Spinal cord (tissue), 10 donors: ENCODE data around the gene CTBP2. TPM values are rescaled to one million over a fixed set of nuclear protein-coding genes. Genes with fewer than 3 reads are reported as not detected.

Experiments
- DNase-seq, 6 donors: peaks; one replicate each; pipeline versions ENCODE4 v3.0.0 to v3.0.0-alpha.2; 2013 to 2015; ENCODE audit warnings: low spot score in 6 of 6, low read depth in 4 of 6
- H3K27ac ChIP-seq: one replicate; pipeline ENCODE4 v1.5.1; 2013; ENCODE audit warnings: low read depth, low read length, control low read depth
- H3K27me3 ChIP-seq: one replicate; pipeline ENCODE4 v1.6.1; 2013; ENCODE audit warnings: low read length; ENCODE audit not compliant: control insufficient read depth, insufficient read depth
- H3K36me3 ChIP-seq: one replicate; pipeline ENCODE4 v1.6.1; 2013; ENCODE audit warnings: low read length; ENCODE audit not compliant: control insufficient read depth, insufficient read depth
- H3K4me1 ChIP-seq: one replicate; pipeline ENCODE4 v1.6.1; 2013; ENCODE audit warnings: low read length; ENCODE audit not compliant: control insufficient read depth, insufficient read depth
- H3K4me3 ChIP-seq: one replicate; pipeline ENCODE4 v1.5.1; 2013; ENCODE audit warnings: low read depth, low read length, control low read depth
- H3K9me3 ChIP-seq: one replicate; pipeline ENCODE4 v1.6.1; 2013; ENCODE audit warnings: low read length; ENCODE audit not compliant: control insufficient read depth, insufficient read depth
- WGBS: methylation state at CpG from one replicate; pipeline ENCODE4 v1.1.5; 2013; ENCODE audit warnings: missing lambda C conversion rate; ENCODE audit not compliant: insufficient coverage; 5-methylcytosine and 5-hydroxymethylcytosine counted together
- polyA plus RNA-seq, 2 donors: library from polyadenylated mRNA; unstranded; fragments of 120-200 nt; gene quantifications; one replicate each; pipeline ENCODE4 v1.2.1, GENCODE V29; 2013; ENCODE audit not compliant: insufficient read length in 2 of 2
- total RNA-seq, 2 donors: library from RNA; depleted of rRNA in 1 of 2; stranded (reverse); fragments of 120-200 nt in 1 of 2; fragments of >200 nt in 1 of 2; gene quantifications; one replicate each; pipeline versions ENCODE4 v1.2.3 to v1.2.4, GENCODE V29; 2013 to 2014
- donor health status: healthy.

The CTBP2 gene
- total and polyA plus RNA-seq, 4 donors: 44.2 to 96.2 (median 83.9) TPM

- WGBS: 96% methylated on average over 23 of the region's 27 CpGs
- Histone ChIP-seq H3K27me3 (no peaks in the 10 kb centered on the region), H3K27ac (no peak overlapping the region), H3K4me3 (no peak overlapping the region), H3K36me3 (peaks cover 42% of the 10 kb centered on the region), H3K9me3 (no peaks in the 10 kb centered on the region), H3K4me1 (peaks cover 83% of the 10 kb centered on the region)
- DNase-seq: no peak
Observed at GRCh38 chr10:125011926-125012705, 148.2 kb downstream of the CTBP2 start.

- Histone ChIP-seq H3K36me3 (peaks cover 43% of the 10 kb centered on the region), H3K4me3 (no peak overlapping the region), H3K27me3 (no peaks in the 10 kb centered on the region), H3K4me1 (peaks cover 83% of the 10 kb centered on the region), H3K9me3 (no peaks in the 10 kb centered on the region), H3K27ac (no peak overlapping the region)
- no peak for DNase-seq
- WGBS: 75% methylated on average over 6 of the region's 16 CpGs
Observed at GRCh38 chr10:125011171-125011925, 149.0 kb downstream of the CTBP2 start.

GRCh38 chr10:125010362-125010761 is 150.0 kb downstream of the CTBP2 start:
- peaks cover 83% of the 10 kb centered on the region for H3K4me1 ChIP-seq
- H3K9me3 ChIP-seq: no peaks in the 10 kb centered on the region
- no peaks in the 10 kb centered on the region for H3K27me3 ChIP-seq
- 96% methylated on average over 4 of the region's 5 CpGs for WGBS
- H3K36me3 ChIP-seq: peaks cover 40% of the 10 kb centered on the region
- H3K4me3 ChIP-seq: no peak overlapping the region
- no peak for DNase-seq
- no peak overlapping the region for H3K27ac ChIP-seq

GRCh38 chr10:125009661-125010161 is 150.7 kb downstream of the CTBP2 start:
- Histone ChIP-seq H3K36me3 (peaks cover 43% of the 10 kb centered on the region), H3K4me3 (no peak overlapping the region), H3K27ac (no peak overlapping the region), H3K27me3 (no peaks in the 10 kb centered on the region), H3K4me1 (peaks cover 83% of the 10 kb centered on the region), H3K9me3 (no peaks in the 10 kb centered on the region)
- WGBS: 55% methylated on average over 8 of the region's 15 CpGs
- DNase-seq: peak in 1 of 6 donors; percentile 41

GRCh38 chr10:125008689-125009638 is 151.4 kb downstream of the CTBP2 start:
- Histone ChIP-seq H3K4me1 (peaks cover 83% of the 10 kb centered on the region), H3K27ac (no peak overlapping the region), H3K4me3 (no peak overlapping the region), H3K27me3 (no peaks in the 10 kb centered on the region), H3K36me3 (peaks cover 45% of the 10 kb centered on the region), H3K9me3 (no peaks in the 10 kb centered on the region)
- no peak for DNase-seq
- WGBS: 72% methylated on average over 13 of the region's 22 CpGs

- Histone ChIP-seq H3K4me3 (no peak overlapping the region), H3K27me3 (no peaks in the 10 kb centered on the region), H3K27ac (no peak overlapping the region), H3K9me3 (no peaks in the 10 kb centered on the region), H3K4me1 (peaks cover 83% of the 10 kb centered on the region), H3K36me3 (peaks cover 55% of the 10 kb centered on the region)
- DNase-seq: no peak
- WGBS: 83% methylated on average over 5 of the region's 6 CpGs
Observed at GRCh38 chr10:125007436-125007835, 152.9 kb downstream of the CTBP2 start.

GRCh38 chr10:125006921-125007426 is 153.4 kb downstream of the CTBP2 start:
- Histone ChIP-seq H3K27ac (no peak overlapping the region), H3K4me1 (peaks cover 84% of the 10 kb centered on the region), H3K9me3 (no peaks in the 10 kb centered on the region), H3K4me3 (no peak overlapping the region), H3K27me3 (no peaks in the 10 kb centered on the region), H3K36me3 (peaks cover 55% of the 10 kb centered on the region)
- peak in 1 of 6 donors; percentile 50 for DNase-seq
- WGBS: 60% methylated on average over 17 of the region's 19 CpGs

GRCh38 chr10:125006188-125006680 is 154.1 kb downstream of the CTBP2 start:
- Histone ChIP-seq H3K36me3 (peaks cover 56% of the 10 kb centered on the region), H3K27me3 (no peaks in the 10 kb centered on the region), H3K4me1 (peaks cover 86% of the 10 kb centered on the region), H3K4me3 (no peak overlapping the region), H3K27ac (no peak overlapping the region), H3K9me3 (no peaks in the 10 kb centered on the region)
- no peak for DNase-seq
- WGBS: 50% methylated on average over 1 of the region's 9 CpGs
